ENCODE data around the gene DEFB113. TPM values are rescaled to one million over a fixed set of nuclear protein-coding genes. Genes with fewer than 3 reads are reported as not detected.

The DEFB113 gene
- total RNA-seq, 4 donors from 2014 or later = not detected

- 52 to 68% methylated on average over 2 of the region's 2 CpGs for WGBS, 2 donors
- no peak for DNase-seq
- H3K27me3 ChIP-seq = no peaks in the 10 kb centered on the region
- H3K36me3 ChIP-seq = no peaks in the 10 kb centered on the region
- peaks cover 0 to 17% (median 2%) of the 10 kb centered on the region in 3 donors for H3K4me1 ChIP-seq
- H3K27ac ChIP-seq = no peak overlapping the region
- H3K4me3 ChIP-seq = no peak overlapping the region
- no peaks in the 10 kb centered on the region for H3K9me3 ChIP-seq
- intact Hi-C loops (cut with DNase I) = no loop called here
- TF ChIP-seq POLR2A (IDR thresholded peaks at IDR 0.05) = no peak
- no peak for TF ChIP-seq CTCF (IDR thresholded peaks at IDR 0.05)
Measured at GRCh38 chr6:49918787-49919186, 50.6 kb downstream of the DEFB113 start.

Other genes starting within 250 kb of the DEFB113 start
- gene CRISP3, start 225.2 kb downstream of the DEFB113 start, total RNA-seq = 100 to 1,000 TPM in 1 of 4 donors, 10 to 100 TPM in 2, 1 to 10 TPM in 1; 6.1 to 114 (median 48.8) TPM
- not detected for gene PGK2, start 182.3 kb downstream of the DEFB113 start, total RNA-seq
- not detected for gene CRISP1, start 103.1 kb downstream of the DEFB113 start, total RNA-seq
- gene DEFB114, start 5.5 kb downstream of the DEFB113 start, total RNA-seq = not detected
- not detected for gene DEFB110, start 52.4 kb upstream of the DEFB113 start, total RNA-seq
- not detected for gene DEFB112, start 80.3 kb upstream of the DEFB113 start, total RNA-seq

Measured in esophagus squamous epithelium (tissue), 5 donors.